ENCODE results near the gene FYB1. TPM values are rescaled to one million over a fixed set of nuclear protein-coding genes. Genes with fewer than 3 reads are reported as not detected.
"Not testable (repeated sequence)": the region's sequence is repeated elsewhere in the genome, so short reads cannot be mapped to it uniquely, and the experiment has no call there.

The FYB1 gene
- total and polyA plus RNA-seq, 2 experiments from 2014 or later = not detected

DNA sequence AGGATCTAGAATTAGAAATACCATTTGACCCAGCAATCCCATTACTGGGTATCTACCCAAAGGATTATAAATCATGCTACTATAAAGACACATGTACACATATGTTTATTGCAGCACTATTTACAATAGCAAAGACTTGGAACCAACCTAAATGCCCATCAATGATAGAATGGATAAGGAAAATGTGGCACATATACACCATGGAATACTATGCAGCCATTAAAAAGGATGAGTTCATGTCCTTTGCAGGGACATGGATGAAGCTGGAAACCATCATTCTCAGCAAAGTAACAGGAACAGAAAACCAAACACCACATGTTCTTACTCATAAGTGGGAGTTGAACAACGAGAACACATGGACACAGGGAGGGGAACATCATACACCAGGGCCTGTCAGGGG lies 15.1 kb upstream of the FYB1 start:
- H3K79me2 ChIP-seq (replicated peaks; ENCODE audit: insufficient read depth); H3F3A ChIP-seq (replicated peaks; ENCODE audit: low read depth); DNase-seq (ENCODE audit: low spot score); H3K9me2 ChIP-seq (ENCODE audit: insufficient read depth); H3K36me3 ChIP-seq (ENCODE audit: insufficient read depth); H3K4me1 Mint-ChIP-seq; ATAC-seq; H3K4me2 ChIP-seq; H3K4me3 Mint-ChIP-seq; H3K4me1 ChIP-seq (ENCODE audit: insufficient read depth); H3K27ac ChIP-seq (ENCODE audit: low read depth); H4K20me1 ChIP-seq (replicated peaks; ENCODE audit: insufficient read depth); H3K4me3 ChIP-seq; H3K27ac Mint-ChIP-seq; H3K27me3 Mint-ChIP-seq (ENCODE audit: insufficient read depth, low read depth, poor library complexity); H3K27me3 ChIP-seq (ENCODE audit: insufficient read depth); H3K9me3 Mint-ChIP-seq; H2AFZ ChIP-seq; H3K36me3 Mint-ChIP-seq (ENCODE audit: low read depth): not testable (repeated sequence)

DNA sequence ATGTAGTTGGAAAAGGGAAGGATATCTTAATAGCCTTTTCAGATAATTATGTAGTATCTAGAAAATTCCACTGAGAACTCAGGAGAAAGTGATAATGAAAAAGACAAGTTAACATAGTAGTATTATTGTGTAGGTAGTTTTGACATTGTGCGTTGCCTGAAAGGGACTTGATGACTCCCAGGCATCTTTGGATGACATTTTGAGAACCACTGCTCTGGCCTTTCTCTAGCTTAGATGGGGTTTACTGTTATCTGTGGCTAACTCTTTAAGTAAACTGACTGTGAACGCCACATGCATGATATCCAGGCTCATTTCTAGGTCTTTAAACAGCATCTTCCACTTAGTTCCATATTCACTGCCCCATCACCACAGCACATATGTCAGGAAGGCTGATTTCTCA lies 14.4 kb upstream of the FYB1 start:
- Histone ChIP-seq H3K36me3 (ENCODE audit: insufficient read depth) (no peaks in the 10 kb centered on the region), H3K79me2 (replicated peaks; ENCODE audit: insufficient read depth) (no peaks in the 10 kb centered on the region), H3F3A (replicated peaks; ENCODE audit: low read depth) (no peaks in the 10 kb centered on the region), H3K4me1 (ENCODE audit: insufficient read depth) (no peaks in the 10 kb centered on the region), H3K27me3 (ENCODE audit: insufficient read depth) (no peaks in the 10 kb centered on the region), H3K9me2 (ENCODE audit: insufficient read depth) (no peaks in the 10 kb centered on the region), H3K4me3 (no peak overlapping the region), H3K27ac (ENCODE audit: low read depth) (no peak overlapping the region), H3K4me2 (no peak overlapping the region), H4K20me1 (replicated peaks; ENCODE audit: insufficient read depth) (no peaks in the 10 kb centered on the region), H2AFZ (no peak overlapping the region)
- H3K27me3 Mint-ChIP-seq (ENCODE audit: insufficient read depth, low read depth, poor library complexity) = no peaks in the 10 kb centered on the region
- ATAC-seq (no peak), DNase-seq (ENCODE audit: low spot score) (no peak)
- no peak overlapping the region for H3K4me3 Mint-ChIP-seq
- H3K36me3 Mint-ChIP-seq (ENCODE audit: low read depth) = no peaks in the 10 kb centered on the region
- no peak overlapping the region for H3K27ac Mint-ChIP-seq
- no peaks in the 10 kb centered on the region for H3K4me1 Mint-ChIP-seq
- no peaks in the 10 kb centered on the region for H3K9me3 Mint-ChIP-seq
- TF ChIP-seq ZNF114 (CRISPR knock-in tag; IDR thresholded peaks at IDR 0.05) (no peak), JUNB (IDR thresholded peaks at IDR 0.05; ENCODE audit: unreplicated experiment) (no peak), EZH2 (IDR thresholded peaks at IDR 0.05; ENCODE audit: low read depth, unreplicated experiment) (no peak), ZNF462 (CRISPR knock-in tag; IDR thresholded peaks at IDR 0.05) (no peak), CREB1 (CRISPR knock-in tag; IDR thresholded peaks at IDR 0.05; ENCODE audit: low read depth) (no peak), EZH2phosphoT487 (IDR thresholded peaks at IDR 0.05; ENCODE audit: unreplicated experiment) (no peak), CTCF (conservative IDR thresholded peaks at IDR 0.05; ENCODE audit: low read depth in 2 of 2) (no peak), POLR2AphosphoS5 (IDR thresholded peaks at IDR 0.05; ENCODE audit: low read depth) (no peak), ZNF331 (CRISPR knock-in tag; IDR thresholded peaks at IDR 0.05; ENCODE audit: low read depth) (no peak), NANOG (IDR thresholded peaks at IDR 0.05; ENCODE audit: borderline replicate concordance) (no peak), STAT1 (IDR thresholded peaks at IDR 0.05; ENCODE audit: unreplicated experiment) (no peak)
- TF ChIP-seq, protein P1, sequence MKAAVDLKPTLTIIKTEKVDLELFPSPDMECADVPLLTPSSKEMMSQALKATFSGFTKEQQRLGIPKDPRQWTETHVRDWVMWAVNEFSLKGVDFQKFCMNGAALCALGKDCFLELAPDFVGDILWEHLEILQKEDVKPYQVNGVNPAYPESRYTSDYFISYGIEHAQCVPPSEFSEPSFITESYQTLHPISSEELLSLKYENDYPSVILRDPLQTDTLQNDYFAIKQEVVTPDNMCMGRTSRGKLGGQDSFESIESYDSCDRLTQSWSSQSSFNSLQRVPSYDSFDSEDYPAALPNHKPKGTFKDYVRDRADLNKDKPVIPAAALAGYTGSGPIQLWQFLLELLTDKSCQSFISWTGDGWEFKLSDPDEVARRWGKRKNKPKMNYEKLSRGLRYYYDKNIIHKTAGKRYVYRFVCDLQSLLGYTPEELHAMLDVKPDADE (IDR thresholded peaks at IDR 0.05) = no peak

Measured in GM23338 (cell line).